Caco-2 (cell line): ENCODE results near the gene GABRB1. TPM values are rescaled to one million over a fixed set of nuclear protein-coding genes. Genes with fewer than 3 reads are reported as not detected.

Experiments
- BruUV-seq: library from RNA; stranded (reverse); fragments of 400-500 nt; replicated peaks from 2 replicates; lab custom pipeline; 2021; lab: Mats Ljungman, UMichigan
- CTCF ChIA-PET: fragments of 300-600 bp; sonication (Branson Sonifier 250); formaldehyde crosslinking; loops from one replicate; lab custom pipeline; 2022; ENCODE audit warnings: antibody characterized with exemption; lab: Charles Lee
- POLR2A ChIA-PET: fragments of 300-600 bp; sonication (Branson Sonifier 250); formaldehyde crosslinking; loops from one replicate; lab custom pipeline; 2022; ENCODE audit warnings: antibody characterized with exemption; lab: Charles Lee
- DNase-seq, 2 experiments: peaks; one replicate each; pipeline versions ENCODE4 v3.0.0 to v3.0.0-alpha.2; 2020 to 2022
- H3K27me3 ChIP-seq: replicated peaks from 2 replicates; pipeline ENCODE4 v1.6.0; 2011; ENCODE audit warnings: low read length; ENCODE audit not compliant: control insufficient read depth, insufficient read depth
- H3K36me3 ChIP-seq: 2 replicates; pipeline ENCODE4 v1.5.1; 2011; ENCODE audit warnings: low read length; ENCODE audit not compliant: control insufficient read depth, insufficient read depth
- H3K4me1 ChIP-seq: fragments of 250-450 bp; sonication (Bioruptor Pico); 2 replicates; pipeline ENCODE4 v1.5.1; 2020; ENCODE audit warnings: mild to moderate bottlenecking
- H3K4me3 ChIP-seq: 2 replicates; pipeline ENCODE4 v1.5.1; 2011; ENCODE audit warnings: low read depth, mild to moderate bottlenecking, control low read depth, low read length
- H3K9me3 ChIP-seq: fragments of 250-450 bp; sonication (Bioruptor Pico); 2 replicates; pipeline ENCODE4 v1.5.1; 2020; ENCODE audit warnings: mild to moderate bottlenecking, moderate library complexity
- H3K27ac Mint-ChIP-seq: one replicate; pipeline ENCODE4 v1.8.0; 2022; ENCODE audit warnings: mixed read lengths; ENCODE audit not compliant: unreplicated experiment
- H3K27me3 Mint-ChIP-seq: one replicate; pipeline ENCODE4 v1.8.0; 2022; ENCODE audit warnings: mixed read lengths; ENCODE audit not compliant: insufficient read depth, unreplicated experiment
- H3K36me3 Mint-ChIP-seq: one replicate; pipeline ENCODE4 v1.8.0; 2022; ENCODE audit warnings: mild to moderate bottlenecking, mixed read lengths; ENCODE audit not compliant: insufficient read depth, unreplicated experiment
- H3K4me1 Mint-ChIP-seq: one replicate; pipeline ENCODE4 v1.8.0; 2022; ENCODE audit warnings: low read depth, mixed read lengths; ENCODE audit not compliant: unreplicated experiment
- H3K4me3 Mint-ChIP-seq: one replicate; pipeline ENCODE4 v1.8.0; 2022; ENCODE audit warnings: mild to moderate bottlenecking, moderate library complexity, mixed read lengths; ENCODE audit not compliant: unreplicated experiment
- H3K9me3 Mint-ChIP-seq: one replicate; pipeline ENCODE4 v1.8.0; 2022; ENCODE audit warnings: mixed read lengths; ENCODE audit not compliant: unreplicated experiment
- intact Hi-C: fragments of 100-400 bp; cut with micrococcal nuclease; formaldehyde crosslinking; loops from one replicate; pipeline ENCODE4 v1.10.0; 2022; ENCODE audit not compliant: unreplicated experiment
- total RNA-seq: library from RNA; stranded (reverse); gene quantifications from 2 replicates; pipeline ENCODE4 v1.2.3, GENCODE V29; 2022
- TF ChIP-seq, protein P1 (sequence below), 2 experiments: fragments of 200-600 bp in 1 of 2; IDR thresholded peaks; 1 replicate in 1 of 2; 2 replicates in 1 of 2; pipeline versions ENCODE4 v1.5.1 to v1.8.0; 2011 to 2022; ENCODE audit warnings: antibody characterized with exemption in 1 of 2, control low read depth in 1 of 2, inconsistent platforms in 1 of 2, low read depth in 1 of 2, low read length in 1 of 2, mild to moderate bottlenecking in 1 of 2, moderate library complexity in 1 of 2; ENCODE audit not compliant: insufficient read depth in 1 of 2, severe bottlenecking in 1 of 2, unreplicated experiment in 1 of 2

Gene GABRB1
- total RNA-seq, 1 experiment from 2014 or later, result 10.3 TPM

GRCh38 chr4:47337893-47338292 is 306.5 kb downstream of the GABRB1 start:
- no peaks in the 10 kb centered on the region for H3K4me1 ChIP-seq
- Mint-ChIP-seq H3K4me1 (no peaks in the 10 kb centered on the region), H3K9me3 (peaks cover 12% of the 10 kb centered on the region), H3K27ac (no peak overlapping the region), H3K36me3 (no peaks in the 10 kb centered on the region), H3K4me3 (no peak overlapping the region), H3K27me3 (peaks cover 3% of the 10 kb centered on the region)
- no peak overlapping the region for H3K4me3 ChIP-seq
- intact Hi-C loops, result no loop called here
- TF ChIP-seq, protein P1, sequence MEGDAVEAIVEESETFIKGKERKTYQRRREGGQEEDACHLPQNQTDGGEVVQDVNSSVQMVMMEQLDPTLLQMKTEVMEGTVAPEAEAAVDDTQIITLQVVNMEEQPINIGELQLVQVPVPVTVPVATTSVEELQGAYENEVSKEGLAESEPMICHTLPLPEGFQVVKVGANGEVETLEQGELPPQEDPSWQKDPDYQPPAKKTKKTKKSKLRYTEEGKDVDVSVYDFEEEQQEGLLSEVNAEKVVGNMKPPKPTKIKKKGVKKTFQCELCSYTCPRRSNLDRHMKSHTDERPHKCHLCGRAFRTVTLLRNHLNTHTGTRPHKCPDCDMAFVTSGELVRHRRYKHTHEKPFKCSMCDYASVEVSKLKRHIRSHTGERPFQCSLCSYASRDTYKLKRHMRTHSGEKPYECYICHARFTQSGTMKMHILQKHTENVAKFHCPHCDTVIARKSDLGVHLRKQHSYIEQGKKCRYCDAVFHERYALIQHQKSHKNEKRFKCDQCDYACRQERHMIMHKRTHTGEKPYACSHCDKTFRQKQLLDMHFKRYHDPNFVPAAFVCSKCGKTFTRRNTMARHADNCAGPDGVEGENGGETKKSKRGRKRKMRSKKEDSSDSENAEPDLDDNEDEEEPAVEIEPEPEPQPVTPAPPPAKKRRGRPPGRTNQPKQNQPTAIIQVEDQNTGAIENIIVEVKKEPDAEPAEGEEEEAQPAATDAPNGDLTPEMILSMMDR (IDR thresholded peaks at IDR 0.05; ENCODE audit: insufficient read depth in 1 of 2, low read depth in 1 of 2, low read length in 1 of 2, severe bottlenecking in 1 of 2, unreplicated experiment in 1 of 2), result no peak
- no peaks in the 10 kb centered on the region for H3K27me3 ChIP-seq
- ChIA-PET CTCF (no interaction called here), POLR2A (no interaction called here)
- BruUV-seq, result no TSS peak
- no peaks in the 10 kb centered on the region for H3K9me3 ChIP-seq
- no peak for DNase-seq
- H3K36me3 ChIP-seq, result no peaks in the 10 kb centered on the region

GRCh38 chr4:47340914-47341313 is 309.5 kb downstream of the GABRB1 start:
- ChIA-PET POLR2A (no interaction called here), CTCF (no interaction called here)
- peaks cover 3% of the 10 kb centered on the region for H3K27me3 Mint-ChIP-seq

DNA sequence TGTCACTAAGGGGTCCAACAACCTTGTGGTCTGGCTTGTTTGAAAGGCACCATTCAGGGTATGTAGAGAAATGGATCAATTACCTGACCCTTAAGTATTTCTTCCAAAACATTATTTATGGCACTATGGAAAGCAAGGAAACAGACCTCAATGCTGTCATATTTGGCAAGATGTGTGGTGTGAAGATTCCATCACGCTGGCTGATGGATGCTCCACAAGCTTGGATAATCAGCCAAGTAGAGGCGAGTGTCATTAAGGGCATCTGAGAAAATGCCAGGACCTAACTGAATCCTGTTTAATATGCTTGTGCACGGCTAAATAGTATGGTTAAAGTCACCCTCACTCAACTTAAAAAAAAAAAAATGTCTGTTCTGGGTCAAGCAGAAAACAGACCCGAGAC is 311.4 kb downstream of the GABRB1 start:
- TF ChIP-seq, protein P1 (IDR thresholded peaks at IDR 0.05; ENCODE audit: insufficient read depth in 1 of 2, low read depth in 1 of 2, low read length in 1 of 2, severe bottlenecking in 1 of 2, unreplicated experiment in 1 of 2), result no peak
- no TSS peak for BruUV-seq
- no peaks in the 10 kb centered on the region for H3K36me3 ChIP-seq
- intact Hi-C loops, result no loop called here
- no peak overlapping the region for H3K4me3 Mint-ChIP-seq
- CTCF ChIA-PET, result no interaction called here
- H3K4me3 ChIP-seq, result no peak overlapping the region
- H3K36me3 Mint-ChIP-seq, result no peaks in the 10 kb centered on the region
- peaks cover 3% of the 10 kb centered on the region for H3K27me3 Mint-ChIP-seq
- no peaks in the 10 kb centered on the region for H3K4me1 Mint-ChIP-seq
- H3K27ac Mint-ChIP-seq, result no peak overlapping the region
- H3K27me3 ChIP-seq, result no peaks in the 10 kb centered on the region
- POLR2A ChIA-PET, result no interaction called here
- H3K9me3 ChIP-seq, result no peaks in the 10 kb centered on the region
- no peaks in the 10 kb centered on the region for H3K4me1 ChIP-seq
- peaks cover 8% of the 10 kb centered on the region for H3K9me3 Mint-ChIP-seq
- DNase-seq, result no peak

More at GRCh38 chr4:47340914-47341313, 309.5 kb downstream of the GABRB1 start:
- Histone ChIP-seq H3K36me3 (no peaks in the 10 kb centered on the region), H3K4me3 (no peak overlapping the region), H3K9me3 (no peaks in the 10 kb centered on the region), H3K4me1 (no peaks in the 10 kb centered on the region), H3K27me3 (no peaks in the 10 kb centered on the region)
- Mint-ChIP-seq H3K27ac (no peak overlapping the region), H3K4me1 (no peaks in the 10 kb centered on the region), H3K4me3 (no peak overlapping the region), H3K9me3 (peaks cover 19% of the 10 kb centered on the region), H3K36me3 (no peaks in the 10 kb centered on the region)
- DNase-seq, result no peak
- intact Hi-C loops, result no loop called here
- TF ChIP-seq, protein P1 (IDR thresholded peaks at IDR 0.05; ENCODE audit: insufficient read depth in 1 of 2, low read depth in 1 of 2, low read length in 1 of 2, severe bottlenecking in 1 of 2, unreplicated experiment in 1 of 2), result no peak
- BruUV-seq, result no TSS peak
